Ovary (tissue), 9 donors: ENCODE measurements around the gene TMEM135. TPM values are rescaled to one million over a fixed set of nuclear protein-coding genes. Genes with fewer than 3 reads are reported as not detected.
"Not testable (repeated sequence)": the region's sequence is repeated elsewhere in the genome, so short reads cannot be mapped to it uniquely, and the experiment has no call there.

Source experiments
- DNase-seq, 5 donors: peaks; one replicate each; pipeline ENCODE4 v3.0.0-alpha.2; 2019 to 2020
- H3K27ac ChIP-seq, 2 donors: fragments of 200-600 bp; one replicate each; pipeline versions ENCODE4 v1.5.1 to v1.8.0; 2019 to 2022
- H3K27me3 ChIP-seq: fragments of 200-600 bp; one replicate; pipeline ENCODE4 v1.8.0; 2022
- H3K36me3 ChIP-seq: fragments of 200-600 bp; sonication (generic); one replicate; pipeline ENCODE4 v1.5.1; 2019
- H3K4me1 ChIP-seq: one replicate; pipeline ENCODE4 v1.8.1; 2013; ENCODE audit warnings: mild to moderate bottlenecking, moderate library complexity; ENCODE audit not compliant: insufficient read depth
- H3K4me3 ChIP-seq: fragments of 200-600 bp; sonication (generic); one replicate; pipeline ENCODE4 v1.5.1; 2017
- H3K9me3 ChIP-seq, 2 donors: fragments of 200-600 bp in 1 of 2; sonication (generic) in 1 of 2; one replicate each; pipeline versions ENCODE4 v1.5.1 to v1.8.1; 2013 to 2019; ENCODE audit warnings: mild to moderate bottlenecking in 1 of 2, moderate library complexity in 1 of 2
- EP300 ChIP-seq: sonication (generic); formaldehyde crosslinking; IDR thresholded peaks from one replicate; pipeline ENCODE4 v1.6.1; 2017; ENCODE audit warnings: antibody characterized with exemption
- POLR2A ChIP-seq: fragments of 450-650 bp; IDR thresholded peaks from one replicate; pipeline ENCODE4 v1.6.1; 2017; ENCODE audit warnings: antibody characterized with exemption, mild to moderate bottlenecking, moderate library complexity
- WGBS, 3 donors: extraction: QIAGEN DNeasy Blood & Tissue Kit in 1 of 3; methylation state at CpG; one replicate each; pipeline versions ENCODE4 v1.1.5 to v1.1.7; 2013 to 2017; 5-methylcytosine and 5-hydroxymethylcytosine counted together
- intact Hi-C, 4 donors: fragments of 100-400 bp; cut with DNase I; formaldehyde crosslinking; loops; one replicate each; pipeline versions ENCODE4 v1.11.0 to v1.15.1; 2022 to 2023
- polyA plus RNA-seq, 2 donors: library from polyadenylated mRNA; stranded (reverse); fragments of 200-250 nt in 1 of 2; fragments of 350-450 nt in 1 of 2; fragmentation: Illumina TruSeq in 1 of 2; extraction: RNeasy Lipid Tissue Mini Kit (QIAGEN cat#74804) in 1 of 2; gene quantifications; one replicate each; pipeline ENCODE4 v1.2.3, GENCODE V29; 2013 to 2014
- total RNA-seq, 7 donors: library from RNA; depleted of rRNA in 2 of 7; stranded (reverse); fragments of >200 nt in 2 of 7; fragmentation: NEBNext Ultra II Directional in 3 of 7; extraction: Animal tissue kit (Norgen Biotek cat#: 25700) in 3 of 7; gene quantifications; one replicate each; pipeline versions ENCODE4 v1.1.0 to v1.2.4, GENCODE V29; 2016 to 2023
- TF ChIP-seq, protein P1 (sequence below), 3 donors: fragments of 450-650 bp in 2 of 3; fragments of 200-600 bp in 1 of 3; IDR thresholded peaks; one replicate each; pipeline versions ENCODE4 v1.5.1 to v1.8.0; 2016 to 2022; ENCODE audit warnings: antibody characterized with exemption in 3 of 3, mild to moderate bottlenecking in 1 of 3
- donor health status: DM: no; HTN: no; CAD: no; lungs with moderate emphysema.
- donor health status: DM: no; HTN: no; CAD: no.
- donor health status: Bipolar disorder and iron deficiency.
- donor health status: DM: yes; HTN: yes; CAD: no.
- donor health status: DM: no; HTN: no; CAD: no.
- donor health status: DM: yes; HTN: yes; CAD: no.

TMEM135 gene
- total and polyA plus RNA-seq, 9 donors: 8.8 to 24.2 (median 19.6) TPM

DNA sequence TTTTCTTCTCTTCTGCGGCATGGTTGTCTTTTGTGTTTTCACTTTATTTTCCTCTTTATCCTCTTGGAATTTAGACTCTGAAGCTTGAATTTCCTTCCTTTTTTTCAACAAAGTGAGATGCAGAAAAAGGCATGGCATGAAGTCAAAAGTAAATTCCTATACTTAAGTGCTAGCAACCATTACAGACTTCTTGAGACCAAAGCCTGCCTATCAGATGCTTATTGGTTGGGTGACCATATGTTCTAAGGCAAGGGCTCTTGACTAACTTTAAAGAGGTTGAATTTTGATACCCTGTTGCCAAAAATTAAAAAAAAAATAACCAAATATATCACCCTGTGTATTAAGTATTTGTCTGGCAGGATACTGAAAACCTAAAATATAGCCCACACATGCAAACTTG, 237.4 kb downstream of the TMEM135 start:
- 18 to 32% (median 18%) methylated on average over 1 of the region's 1 CpG for WGBS, 3 donors
- TF ChIP-seq EP300 (no peak), POLR2A (no peak)
- TF ChIP-seq, protein P1, sequence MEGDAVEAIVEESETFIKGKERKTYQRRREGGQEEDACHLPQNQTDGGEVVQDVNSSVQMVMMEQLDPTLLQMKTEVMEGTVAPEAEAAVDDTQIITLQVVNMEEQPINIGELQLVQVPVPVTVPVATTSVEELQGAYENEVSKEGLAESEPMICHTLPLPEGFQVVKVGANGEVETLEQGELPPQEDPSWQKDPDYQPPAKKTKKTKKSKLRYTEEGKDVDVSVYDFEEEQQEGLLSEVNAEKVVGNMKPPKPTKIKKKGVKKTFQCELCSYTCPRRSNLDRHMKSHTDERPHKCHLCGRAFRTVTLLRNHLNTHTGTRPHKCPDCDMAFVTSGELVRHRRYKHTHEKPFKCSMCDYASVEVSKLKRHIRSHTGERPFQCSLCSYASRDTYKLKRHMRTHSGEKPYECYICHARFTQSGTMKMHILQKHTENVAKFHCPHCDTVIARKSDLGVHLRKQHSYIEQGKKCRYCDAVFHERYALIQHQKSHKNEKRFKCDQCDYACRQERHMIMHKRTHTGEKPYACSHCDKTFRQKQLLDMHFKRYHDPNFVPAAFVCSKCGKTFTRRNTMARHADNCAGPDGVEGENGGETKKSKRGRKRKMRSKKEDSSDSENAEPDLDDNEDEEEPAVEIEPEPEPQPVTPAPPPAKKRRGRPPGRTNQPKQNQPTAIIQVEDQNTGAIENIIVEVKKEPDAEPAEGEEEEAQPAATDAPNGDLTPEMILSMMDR (IDR thresholded peaks at IDR 0.05): no peak
- intact Hi-C loops: no loop called here

DNA sequence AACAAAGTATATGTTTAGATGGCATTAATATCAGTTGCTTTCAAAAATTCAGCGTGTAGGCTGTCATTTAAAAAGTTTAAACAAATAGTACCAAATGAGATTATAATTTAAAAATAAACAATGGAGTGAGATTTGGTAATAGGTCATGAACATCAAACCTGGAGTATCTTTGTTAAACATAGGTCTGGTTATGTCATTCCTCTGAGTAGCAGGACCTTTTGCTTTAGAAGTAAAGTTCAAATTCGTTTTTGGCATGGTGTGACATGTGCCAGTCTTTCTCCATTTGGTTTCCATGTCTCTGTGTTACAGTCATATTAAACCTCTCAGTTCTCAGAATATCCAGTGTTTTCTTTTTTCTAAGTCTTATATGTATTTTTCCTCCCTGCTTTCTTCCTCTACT, 242.4 kb downstream of the TMEM135 start:
- no peak overlapping the region for H3K4me3 ChIP-seq
- H3K4me1 ChIP-seq: no peaks in the 10 kb centered on the region
- H3K9me3 ChIP-seq: no peaks in the 10 kb centered on the region
- H3K27ac ChIP-seq: no peak overlapping the region
- intact Hi-C loops: loop anchor here in 2 of 4 donors (5.0 kb wide), 1 partner anchor 338 kb away; no protein-coding TSS in a partner anchor
- TF ChIP-seq EP300 (no peak), POLR2A (no peak)
- TF ChIP-seq, protein P1 (IDR thresholded peaks at IDR 0.05): no peak
- WGBS, 3 donors: 49 to 66% (median 54%) methylated on average over 2 of the region's 2 CpGs
- H3K36me3 ChIP-seq: no peaks in the 10 kb centered on the region
- no peak for DNase-seq
- H3K27me3 ChIP-seq: no peaks in the 10 kb centered on the region

More for the DNA sequence above, 237.4 kb downstream of the TMEM135 start:
- DNase-seq: no peak
- Histone ChIP-seq H3K27me3 (no peaks in the 10 kb centered on the region), H3K4me3 (no peak overlapping the region), H3K9me3 (no peaks in the 10 kb centered on the region), H3K4me1 (no peaks in the 10 kb centered on the region), H3K36me3 (no peaks in the 10 kb centered on the region), H3K27ac (no peak overlapping the region)

DNA sequence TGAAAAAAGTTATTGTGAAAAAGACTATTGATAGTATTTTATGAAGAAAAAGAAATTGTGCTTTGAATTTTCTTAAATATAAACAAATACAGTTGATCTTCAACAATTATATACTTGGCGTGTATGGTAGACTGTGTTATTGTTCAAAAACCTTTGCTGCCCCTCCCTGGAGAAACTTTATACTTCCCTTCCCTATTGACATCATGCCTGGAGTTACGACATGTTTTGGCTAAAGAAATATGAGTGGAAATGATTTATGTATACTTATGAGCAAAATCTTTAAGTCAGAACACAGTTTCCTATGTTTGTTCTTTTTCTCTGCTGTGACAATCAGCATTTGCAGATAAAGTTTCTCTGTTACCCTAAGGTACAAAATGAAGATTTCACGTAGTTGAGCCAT, 243.8 kb downstream of the TMEM135 start:
- 24 to 26% (median 24%) methylated on average over 3 of the region's 3 CpGs for WGBS, 3 donors
- Histone ChIP-seq H3K36me3 (no peaks in the 10 kb centered on the region), H3K4me3 (no peak overlapping the region), H3K27me3 (no peaks in the 10 kb centered on the region), H3K27ac (no peak overlapping the region), H3K4me1 (no peaks in the 10 kb centered on the region), H3K9me3 (no peaks in the 10 kb centered on the region)
- intact Hi-C loops: loop anchor here in 2 of 4 donors (5.0 kb wide), 1 partner anchor 339 kb away; no protein-coding TSS in a partner anchor
- no peak for DNase-seq
- TF ChIP-seq, protein P1 (IDR thresholded peaks at IDR 0.05): peak in 2 of 3 donors; percentile 22 to 43
- TF ChIP-seq EP300: no peak

DNA sequence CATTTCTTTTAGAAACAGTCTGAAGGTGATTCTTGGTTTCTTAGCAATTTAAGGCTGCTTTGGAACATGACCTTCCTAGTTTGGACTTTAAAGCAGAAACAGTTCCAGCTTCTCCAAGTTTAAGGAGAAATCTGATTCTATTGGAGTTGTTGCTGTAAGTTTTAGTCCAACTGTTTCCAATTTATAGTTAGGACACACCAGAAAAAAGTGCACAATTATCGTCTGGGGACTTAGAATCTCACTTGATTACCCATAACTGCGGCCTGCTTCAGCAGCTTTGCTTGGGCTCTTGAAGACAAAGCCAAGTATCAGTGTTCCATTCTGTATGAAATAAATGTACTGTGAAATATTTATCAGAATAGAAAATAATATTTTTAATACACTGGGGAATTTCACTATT, 246.6 kb downstream of the TMEM135 start:
- Histone ChIP-seq H3K4me3 (no peak overlapping the region), H3K4me1 (no peaks in the 10 kb centered on the region), H3K9me3 (no peaks in the 10 kb centered on the region), H3K27ac (no peak overlapping the region), H3K27me3 (no peaks in the 10 kb centered on the region), H3K36me3 (no peaks in the 10 kb centered on the region)
- intact Hi-C loops: loop anchor here in 2 of 4 donors (5.0 kb wide), 1 partner anchor 342 kb away; no protein-coding TSS in a partner anchor
- no peak for DNase-seq
- TF ChIP-seq POLR2A (no peak), EP300 (no peak)
- TF ChIP-seq, protein P1 (IDR thresholded peaks at IDR 0.05): no peak
- WGBS, 3 donors: 30 to 55% (median 41%) methylated on average over 2 of the region's 2 CpGs

DNA sequence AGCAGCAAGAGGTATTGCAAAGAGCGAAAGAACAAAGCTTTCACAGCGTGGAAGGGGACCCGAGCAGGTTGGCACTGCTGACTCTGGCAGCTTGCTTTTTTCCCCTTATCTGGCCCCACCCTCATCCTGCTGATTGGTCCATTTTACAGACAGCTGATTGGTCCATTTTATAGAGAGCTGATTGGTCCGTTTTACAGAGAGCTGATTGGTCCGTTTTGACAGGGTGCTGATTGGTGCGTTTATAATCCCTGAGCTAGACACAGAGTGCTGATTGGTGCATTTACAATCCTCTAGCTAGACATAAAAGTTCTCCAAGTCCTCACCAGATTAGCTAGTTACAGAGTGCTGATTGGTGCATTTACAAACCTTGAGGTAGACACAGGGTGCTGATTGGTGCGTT, 247.9 kb downstream of the TMEM135 start:
- H3K4me3 ChIP-seq, DNase-seq, H3K36me3 ChIP-seq, H3K27me3 ChIP-seq, H3K9me3 ChIP-seq, H3K27ac ChIP-seq, H3K4me1 ChIP-seq: not testable (repeated sequence)
- intact Hi-C loops: loop anchor here in 2 of 4 donors (5.0 kb wide), 2 partner anchors 343 to 348 kb away; no protein-coding TSS in a partner anchor
- 91 to 99% (median 92%) methylated on average over 7 of the region's 7 CpGs for WGBS, 3 donors
